Right hindlimb (tissue), 1 donor: ENCODE results near the gene CHST10.
"Not testable (repeated sequence)": the region's sequence is repeated elsewhere in the genome, so short reads cannot be mapped to it uniquely, and the experiment has no call there.

Experiments used
- DNase-seq: peaks from one replicate; pipeline ENCODE4 v3.0.0-alpha.2; 2018

CHST10 gene

GRCh38 chr2:100416935-100417710 is at the start of gene CHST10:
Gene CHST10 (minus strand): TSS chr2:100417668. CDS start chr2:100406675, 10,993 bp downstream.
- peak; percentile 85 for DNase-seq

GRCh38 chr2:100460904-100461530 is 43.5 kb upstream of the CHST10 start:
- no peak for DNase-seq

- not testable (repeated sequence) for DNase-seq
Observed at GRCh38 chr2:100456357-100456756, 38.9 kb upstream of the CHST10 start.

GRCh38 chr2:100453853-100454252 is 36.4 kb upstream of the CHST10 start:
- DNase-seq = no peak

- no peak for DNase-seq
Observed at GRCh38 chr2:100451734-100452133, 34.3 kb upstream of the CHST10 start.

GRCh38 chr2:100451092-100451491 is 33.6 kb upstream of the CHST10 start:
- no peak for DNase-seq

GRCh38 chr2:100446696-100447095 is 29.2 kb upstream of the CHST10 start:
- DNase-seq = no peak

GRCh38 chr2:100437751-100438150 is 20.3 kb upstream of the CHST10 start:
- DNase-seq = no peak

- no peak for DNase-seq
Observed at GRCh38 chr2:100429726-100430125, 12.3 kb upstream of the CHST10 start.

- DNase-seq = no peak
Observed at GRCh38 chr2:100427627-100428258, 10.3 kb upstream of the CHST10 start.

- DNase-seq = no peak
Observed at GRCh38 chr2:100427111-100427510, 9.6 kb upstream of the CHST10 start.

- no peak for DNase-seq
Observed at GRCh38 chr2:100426384-100426720, 8.9 kb upstream of the CHST10 start.

GRCh38 chr2:100425573-100426383 is 8.3 kb upstream of the CHST10 start:
- no peak for DNase-seq

- DNase-seq = no peak
Observed at GRCh38 chr2:100425107-100425506, 7.6 kb upstream of the CHST10 start.

GRCh38 chr2:100424277-100424875 is 6.9 kb upstream of the CHST10 start:
- no peak for DNase-seq

GRCh38 chr2:100423631-100424030 is 6.2 kb upstream of the CHST10 start:
- no peak for DNase-seq

- peak; percentile 38 for DNase-seq
Observed at GRCh38 chr2:100422320-100423055, 5.0 kb upstream of the CHST10 start.

- no peak for DNase-seq
Observed at GRCh38 chr2:100419915-100420314, 2.4 kb upstream of the CHST10 start.

GRCh38 chr2:100418406-100418962 is 1.0 kb upstream of the CHST10 start:
- no peak for DNase-seq

- DNase-seq = no peak
Observed at GRCh38 chr2:100417711-100418124, 250 bp upstream of the CHST10 start.

GRCh38 chr2:100416397-100416934 is 1.0 kb downstream of the CHST10 start:
- no peak for DNase-seq
